Measurements from ENCODE around the gene FARP1.

- TF ChIP-seq ZNF644 (CRISPR knock-in tag; IDR thresholded peaks at IDR 0.05; ENCODE audit: low read depth) (no peak), SRSF9 (IDR thresholded peaks at IDR 0.05; ENCODE audit: borderline replicate concordance, insufficient read depth, low read depth, low read length, poor library complexity, severe bottlenecking) (no peak), POLR2AphosphoS5 (IDR thresholded peaks at IDR 0.05; ENCODE audit: low read depth, low read length) (no peak), E2F1 (CRISPR knock-in tag; IDR thresholded peaks at IDR 0.05) (no peak)
Observed at GRCh38 chr13:98239162-98240076, 96.5 kb downstream of the FARP1 start.

Data from HepG2 (cell line).